Measurements from ENCODE around the gene ALPL. TPM values are rescaled to one million over a fixed set of nuclear protein-coding genes. Genes with fewer than 3 reads are reported as not detected.

Gene ALPL
- total and polyA plus RNA-seq, 2 of the 4 experiments (the other 2 are of a cell fraction), result 0.54 to 2.2 TPM

- ChIA-PET CTCF (no interaction called here), POLR2A (ENCODE audit: unreplicated experiment) (no interaction called here)
- intact Hi-C loops (cut with micrococcal nuclease), result no loop called here
These were observed 39.6 kb upstream of the ALPL start for GRCh38 chr1:21469581-21469980.

More at GRCh38 chr1:21469581-21469980, 39.6 kb upstream of the ALPL start:
- H3K79me1 ChIP-seq (ENCODE audit: low read depth in 1 of 2, low read length in 2 of 2), result no peaks in the 10 kb centered on the region; a peak in 2 of 4 replicates
- no peak for ATAC-seq (ENCODE audit: low read depth)
- H3K9me3 ChIP-seq (ENCODE audit: control insufficient read depth, insufficient read depth, low read length), result no peaks in the 10 kb centered on the region
- H2AFZ ChIP-seq (replicated peaks; ENCODE audit: low read length, poor library complexity), result no peak overlapping the region
- H3K9ac ChIP-seq (ENCODE audit: low read depth, low read length), result no peak overlapping the region
- no peak overlapping the region for H3K4me3 ChIP-seq (ENCODE audit: insufficient read depth, low read depth, low read length)
- H2BK20ac ChIP-seq (ENCODE audit: low read depth, low read length), result no peak overlapping the region
- no peak overlapping the region for H2BK15ac ChIP-seq (ENCODE audit: low read depth, low read length)
- no TSS peak for BruUV-seq (replicated peaks)
- H3K4me1 ChIP-seq (ENCODE audit: control insufficient read depth, insufficient read depth, low read length), result 0 out of 2 replicates have a peak, but pooled peaks cover 3% of the 10 kb centered on the region
- H3K27ac ChIP-seq (ENCODE audit: insufficient read depth, low read length), result no peak overlapping the region
- no peak overlapping the region for H2AK5ac ChIP-seq (ENCODE audit: low read depth, low read length)
- H3K9me1 ChIP-seq (ENCODE audit: insufficient read depth, low read length), result peaks cover 6% of the 10 kb centered on the region
- no peak overlapping the region for H2AK9ac ChIP-seq (replicated peaks; ENCODE audit: low read depth, low read length, poor library complexity)
- WGBS, 2 experiments (ENCODE audit: extremely low coverage in 2 of 2, insufficient read length in 1 of 2), result no CpG with 5 or more reads among the region's 9 CpGs
- no peak overlapping the region for H4K91ac ChIP-seq (ENCODE audit: insufficient read depth, low read depth, low read length)
- no peak overlapping the region for H4K5ac ChIP-seq (ENCODE audit: low read depth, low read length)
- in situ Hi-C loops (cut with MboI; ENCODE audit: low sequenced_read_pairs), result no loop called here
- no peak overlapping the region for H3K4me2 ChIP-seq (ENCODE audit: low read depth, low read length)
- no peaks in the 10 kb centered on the region for H4K20me1 ChIP-seq (ENCODE audit: insufficient read depth, low read length)
- H3K56ac ChIP-seq (ENCODE audit: extremely low read depth, insufficient read depth, low read length), result no peak overlapping the region
- no peak overlapping the region for H2BK120ac ChIP-seq (ENCODE audit: low read depth, low read length)
- H4K8ac ChIP-seq (ENCODE audit: low read depth in 2 of 2, low read length in 2 of 2), result no peak overlapping the region
- H3K4ac ChIP-seq (ENCODE audit: low read depth, low read length), result no peak overlapping the region
- H3K18ac ChIP-seq (ENCODE audit: low read depth, low read length), result no peak overlapping the region
- no peak overlapping the region for H3K23ac ChIP-seq (ENCODE audit: low read depth, low read length)
- H3K14ac ChIP-seq (replicated peaks; ENCODE audit: low read depth, low read length), result no peak overlapping the region
- no peak for DNase-seq
- no peak overlapping the region for H2BK5ac ChIP-seq (ENCODE audit: low read depth, low read length, poor library complexity, severe bottlenecking)
- peaks cover 40% of the 10 kb centered on the region for H3K36me3 ChIP-seq (ENCODE audit: control insufficient read depth, insufficient read depth, low read length)
- H3K27me3 ChIP-seq (ENCODE audit: control insufficient read depth, insufficient read depth, low read length), result no peaks in the 10 kb centered on the region
- dilution Hi-C loops (cut with HindIII; ENCODE audit: low sequenced_read_pairs, unreplicated experiment), result no loop called here
- no peak for TF ChIP-seq FOS (IDR thresholded peaks at IDR 0.05; ENCODE audit: low read depth, low read length)
- no peak for TF ChIP-seq NFE2L2 (IDR thresholded peaks at IDR 0.05; ENCODE audit: low read depth, low read length)
- no peak for TF ChIP-seq RFX5 (IDR thresholded peaks at IDR 0.05; ENCODE audit: low read depth, low read length)
- TF ChIP-seq USF2 (IDR thresholded peaks at IDR 0.05; ENCODE audit: low read depth, low read length), result no peak
- TF ChIP-seq RAD21 (IDR thresholded peaks at IDR 0.05; ENCODE audit: low read length), result no peak
- TF ChIP-seq MAZ (IDR thresholded peaks at IDR 0.05; ENCODE audit: borderline replicate concordance, low read depth, low read length), result no peak
- no peak for TF ChIP-seq RCOR1 (IDR thresholded peaks at IDR 0.05; ENCODE audit: insufficient replicate concordance, low read length)
- TF ChIP-seq ELK1 (IDR thresholded peaks at IDR 0.05; ENCODE audit: borderline replicate concordance, low read depth, low read length), result no peak

Measured in IMR-90 (cell line).